AG08395 (cell line): ENCODE data around the gene ARHGAP8.
A peak's percentile ranks its signal among the peaks of the same experiment; 100 is the strongest.

Experiments used
- DNase-seq: peaks from one replicate; pipeline ENCODE4 v3.0.0; 2012; ENCODE audit warnings: mixed read lengths, low spot score

The ARHGAP8 gene

GRCh38 chr22:44861245-44861644 is 108.9 kb downstream of the ARHGAP8 start:
- DNase-seq = no peak

- DNase-seq = no peak
These were observed 109.9 kb downstream of the ARHGAP8 start for GRCh38 chr22:44862281-44862680.

DNA sequence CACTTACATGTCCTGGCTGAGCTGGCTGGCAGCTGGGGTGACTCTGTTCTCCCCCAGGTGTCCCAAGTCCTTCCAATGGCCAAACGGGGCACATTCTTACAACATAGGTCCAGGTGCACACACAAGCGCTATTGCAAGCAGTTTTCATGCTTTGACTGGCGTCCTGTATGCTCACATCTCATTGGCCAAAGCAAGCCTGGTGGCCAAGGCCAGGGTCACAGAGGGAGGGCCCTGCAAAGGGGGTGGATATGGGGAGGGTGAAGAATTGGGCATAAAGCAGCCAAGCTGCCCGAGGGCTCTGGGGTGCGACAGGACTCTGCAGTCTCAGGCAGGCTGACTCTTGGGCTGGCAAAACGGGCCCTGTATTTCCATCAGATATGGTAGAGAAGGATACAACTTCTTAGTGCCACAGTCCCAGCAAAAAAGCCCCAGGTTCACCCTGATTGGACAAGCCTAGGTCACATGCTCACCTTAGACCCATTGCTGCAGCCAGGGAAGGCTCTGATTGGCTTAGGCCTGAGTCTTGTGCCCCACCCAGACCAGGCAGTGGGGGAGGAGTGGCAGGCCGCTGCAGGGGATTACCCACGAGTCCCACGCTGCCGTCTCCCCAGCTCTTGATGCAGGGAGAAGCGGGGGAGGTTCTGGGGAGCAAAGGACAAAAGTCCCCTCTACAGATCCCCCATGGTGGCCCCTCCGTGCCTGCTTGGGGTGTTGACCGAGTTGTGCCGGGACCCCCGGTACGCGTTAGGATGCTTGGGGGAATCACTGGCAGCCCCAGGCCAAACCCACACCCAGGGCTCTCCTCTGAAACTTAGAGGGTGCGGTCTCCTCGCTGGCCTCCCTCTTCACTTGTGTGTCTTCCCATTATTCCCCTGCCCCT is 110.8 kb downstream of the ARHGAP8 start:
- no peak for DNase-seq

DNA sequence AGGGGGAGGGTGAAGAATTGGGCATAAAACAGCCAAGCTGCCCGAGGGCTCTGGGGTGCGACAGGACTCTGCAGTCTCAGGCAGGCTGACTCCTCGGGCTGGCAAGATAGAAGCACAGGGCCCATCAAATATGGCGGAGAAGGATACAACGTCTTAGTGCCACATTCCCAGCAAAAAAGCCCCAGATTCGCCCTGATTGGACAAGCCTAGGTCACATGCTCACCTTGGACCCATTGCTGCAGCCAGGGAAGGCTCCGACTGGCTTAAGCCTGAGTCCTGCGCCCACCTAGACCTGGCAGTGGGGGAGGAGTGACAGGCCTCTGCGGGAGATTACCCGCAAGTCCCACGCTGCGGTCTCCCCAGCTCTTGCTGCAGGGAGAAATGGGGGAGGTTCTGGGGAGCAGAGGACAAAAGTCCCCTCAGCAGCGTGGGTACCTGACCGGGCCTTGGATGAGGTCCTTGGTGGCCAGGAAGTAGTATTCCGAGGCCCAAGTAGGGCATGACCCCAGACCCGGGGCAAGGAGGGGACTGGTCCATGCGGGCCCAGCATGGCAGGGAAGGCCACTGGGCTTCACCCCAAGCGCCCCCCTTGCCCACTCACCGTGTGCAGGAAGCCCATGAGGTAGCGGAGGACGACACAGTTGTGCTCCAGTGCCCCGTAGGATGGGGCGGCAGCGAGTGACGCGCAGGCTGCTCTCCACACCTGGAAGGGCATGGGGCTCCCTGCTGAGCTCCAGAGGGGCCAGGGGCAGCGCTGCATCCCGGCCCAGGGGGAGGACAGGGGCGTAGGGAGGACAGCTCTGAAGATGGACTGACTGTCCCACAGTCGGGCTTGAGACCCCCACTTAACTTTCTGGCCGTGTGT is 113.0 kb downstream of the ARHGAP8 start:
- DNase-seq = no peak

GRCh38 chr22:44869196-44869595 is 116.8 kb downstream of the ARHGAP8 start:
- peak; percentile 30 for DNase-seq

DNA sequence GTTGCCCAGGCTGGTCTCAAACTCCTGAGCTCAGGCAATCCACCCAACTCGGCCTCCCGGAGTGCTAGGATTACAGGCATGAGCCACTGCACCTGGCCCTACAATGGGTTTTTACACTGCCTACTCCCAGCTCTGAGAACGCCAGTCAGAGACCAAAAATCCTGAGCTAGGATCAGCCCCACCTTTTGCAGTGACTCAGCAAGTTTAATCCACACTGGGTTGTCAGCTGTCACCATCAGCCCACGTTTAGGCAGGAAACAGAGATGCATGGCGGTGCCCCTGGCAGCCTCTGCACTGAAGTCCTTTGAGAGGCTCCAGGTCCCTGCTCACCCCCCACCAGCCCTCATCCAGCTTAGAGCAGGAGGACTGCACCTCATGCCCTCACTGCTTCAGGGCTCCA is 117.6 kb downstream of the ARHGAP8 start:
- no peak for DNase-seq

DNA sequence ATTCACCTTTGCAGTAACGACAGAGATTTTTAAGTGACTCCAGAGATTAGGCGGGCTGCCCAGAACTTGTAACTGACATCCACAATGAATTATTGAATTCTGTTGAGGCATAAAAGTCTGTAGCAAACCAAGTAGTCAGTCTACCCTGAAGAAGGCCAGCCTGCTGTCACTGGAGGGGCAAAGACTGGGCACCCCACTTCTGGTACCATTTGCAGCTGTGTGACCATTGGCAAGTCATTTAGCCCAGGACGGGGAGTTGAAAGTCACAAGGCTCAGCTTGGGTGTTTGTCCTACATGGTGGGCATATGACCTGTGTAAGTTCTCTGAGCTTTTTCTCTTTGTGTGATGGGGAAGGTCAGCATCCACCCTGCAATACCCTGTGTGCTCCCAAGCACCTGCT is 119.4 kb downstream of the ARHGAP8 start:
- DNase-seq = no peak

GRCh38 chr22:44876921-44877320 is 124.5 kb downstream of the ARHGAP8 start:
- no peak for DNase-seq

GRCh38 chr22:44878483-44879300 is 126.3 kb downstream of the ARHGAP8 start:
- no peak for DNase-seq

- DNase-seq = no peak
These were observed 126.9 kb downstream of the ARHGAP8 start for GRCh38 chr22:44879301-44879680.

- DNase-seq = no peak
These were observed 128.4 kb downstream of the ARHGAP8 start for GRCh38 chr22:44880610-44881290.

GRCh38 chr22:44881624-44882023 is 129.2 kb downstream of the ARHGAP8 start:
- no peak for DNase-seq

GRCh38 chr22:44882226-44882905 is 130.0 kb downstream of the ARHGAP8 start:
- no peak for DNase-seq

GRCh38 chr22:44883011-44883421 is 130.6 kb downstream of the ARHGAP8 start:
- DNase-seq = no peak

DNA sequence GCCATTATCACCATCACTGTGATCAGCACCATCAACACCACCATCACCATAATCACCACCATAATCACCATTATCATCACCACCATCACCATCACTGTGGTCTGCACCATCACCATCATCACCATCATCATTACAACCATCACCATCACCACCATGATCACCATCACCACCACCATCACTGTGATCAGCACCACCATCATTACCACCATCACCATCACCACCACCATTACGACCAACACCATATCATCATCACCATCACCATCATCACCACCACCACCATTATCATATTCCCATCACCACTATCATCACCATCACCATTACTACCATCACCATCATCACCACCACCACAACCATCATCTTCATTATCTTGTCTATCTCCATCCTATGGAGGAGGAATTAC is 132.2 kb downstream of the ARHGAP8 start:
- no peak for DNase-seq

DNA sequence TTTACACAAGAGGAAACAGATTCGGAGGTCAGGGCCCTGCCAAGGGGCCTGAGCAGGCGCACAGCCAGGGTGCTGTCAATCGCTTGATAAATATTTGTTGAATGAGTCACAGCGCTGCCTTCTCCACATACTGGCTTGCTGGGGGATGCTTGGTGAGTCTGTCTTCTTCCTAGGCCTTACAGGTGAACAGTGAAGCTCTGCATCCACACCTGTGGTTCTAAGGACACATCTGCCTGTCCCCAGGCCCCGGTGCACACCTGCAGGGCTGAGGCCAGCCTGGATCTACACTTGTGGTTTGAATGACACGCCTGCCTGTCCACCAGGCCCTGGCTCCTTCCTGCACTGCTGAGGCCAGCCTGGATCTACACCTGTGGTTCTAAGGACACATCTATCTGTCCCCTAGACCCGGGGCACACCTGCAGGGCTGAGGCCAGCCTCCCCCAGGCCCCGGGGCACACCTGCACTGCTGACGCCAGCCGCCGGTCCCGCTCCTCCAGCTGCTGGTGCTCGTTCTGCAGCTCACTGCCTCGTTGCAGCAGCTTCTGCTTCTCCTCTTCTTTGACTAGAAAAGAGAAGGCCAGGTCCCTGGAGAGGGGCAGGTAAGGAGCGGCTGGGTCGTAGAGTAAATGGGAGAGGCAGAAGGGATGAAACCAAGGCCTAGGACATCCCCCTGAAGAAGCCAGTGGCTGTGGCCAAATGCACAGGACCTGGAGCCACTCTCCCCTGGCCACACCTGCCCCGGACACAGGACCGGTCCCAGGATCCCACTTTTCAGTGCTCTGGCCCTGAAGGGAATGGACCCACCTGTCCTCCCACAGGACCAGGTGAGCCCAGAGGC is 132.8 kb downstream of the ARHGAP8 start:
- no peak for DNase-seq

DNA sequence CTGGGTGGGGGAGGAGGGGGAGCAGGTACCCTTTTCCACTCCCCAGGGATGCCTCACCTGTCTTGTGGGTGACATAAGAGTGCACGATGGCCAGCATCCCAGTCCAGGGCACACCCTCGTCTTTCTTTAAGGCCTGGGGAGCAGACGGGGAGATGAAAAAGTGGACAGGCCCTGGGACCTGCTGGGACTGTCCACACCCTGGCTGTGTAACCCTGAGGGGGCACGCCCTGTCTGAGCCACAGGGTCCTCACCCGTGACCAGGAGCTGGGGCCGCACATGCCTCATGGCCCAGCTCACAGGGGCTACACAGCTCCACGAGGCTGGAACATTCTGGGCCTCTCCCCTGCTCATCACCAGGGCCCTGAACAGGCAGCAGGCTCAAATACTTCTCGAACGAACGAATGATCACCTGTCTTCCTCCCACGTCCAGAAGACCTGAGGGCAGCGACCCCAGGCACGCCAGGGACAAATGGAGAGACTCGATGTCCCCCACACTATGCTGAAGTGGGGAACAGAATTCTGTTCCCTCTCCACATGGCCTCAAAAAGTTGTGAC is 133.5 kb downstream of the ARHGAP8 start:
- no peak for DNase-seq

GRCh38 chr22:44887941-44888366 is 135.6 kb downstream of the ARHGAP8 start:
- DNase-seq = no peak

- DNase-seq = no peak
These were observed 136.3 kb downstream of the ARHGAP8 start for GRCh38 chr22:44888491-44889254.
